NCI-H526 treated with DMSO at 0.1 percent for 48 hours (cell line): ENCODE measurements around the gene RYR1.
A peak's percentile ranks its signal among the peaks of the same experiment; 100 is the strongest.
"Not testable (repeated sequence)": the region's sequence is repeated elsewhere in the genome, so short reads cannot be mapped to it uniquely, and the experiment has no call there.

Source experiments
- DNase-seq: peaks from one replicate; lab custom pipeline; 2025; lab: John Stamatoyannopoulos, UW

RYR1 gene

DNA sequence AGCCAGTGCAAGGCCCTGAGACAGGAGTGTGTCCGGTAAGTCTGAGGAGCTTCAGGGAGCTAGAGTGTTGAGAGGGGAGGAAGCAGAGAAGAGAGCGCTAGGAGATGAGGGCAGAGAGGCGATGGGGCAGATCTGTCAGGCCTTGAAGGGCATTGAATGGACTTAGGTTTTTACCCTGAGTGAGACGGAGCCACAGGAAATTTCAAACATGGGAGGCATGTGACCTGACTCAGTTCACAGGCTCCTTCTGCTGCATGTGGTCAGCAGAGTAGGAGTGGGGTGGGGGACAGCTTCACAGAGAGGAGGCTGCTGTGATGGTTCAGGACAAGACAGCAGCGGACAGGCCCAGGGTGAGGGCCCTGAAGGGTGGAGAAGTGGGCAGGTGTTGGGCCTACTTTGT, 33.1 kb upstream of the RYR1 start:
- DNase-seq, result no peak

DNA sequence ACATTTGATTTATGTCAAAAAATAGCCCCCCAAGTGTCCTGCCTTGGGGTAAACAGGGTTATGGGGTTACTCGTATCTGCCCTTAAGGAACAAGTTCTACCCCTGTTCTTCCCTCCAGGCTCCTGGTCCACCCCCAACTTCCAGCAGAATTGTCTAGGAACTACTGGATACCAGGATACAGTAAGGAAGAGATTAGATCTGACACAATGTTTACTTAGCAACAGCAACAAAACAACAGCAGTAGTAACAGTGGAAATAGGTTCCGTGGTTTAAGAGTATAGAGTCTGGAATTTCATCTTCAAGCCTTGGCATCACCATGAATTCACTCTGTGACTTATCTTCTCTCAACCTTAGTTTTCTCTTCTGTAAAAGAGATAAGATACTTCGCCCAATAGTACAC, 32.3 kb upstream of the RYR1 start:
- no peak for DNase-seq

DNA sequence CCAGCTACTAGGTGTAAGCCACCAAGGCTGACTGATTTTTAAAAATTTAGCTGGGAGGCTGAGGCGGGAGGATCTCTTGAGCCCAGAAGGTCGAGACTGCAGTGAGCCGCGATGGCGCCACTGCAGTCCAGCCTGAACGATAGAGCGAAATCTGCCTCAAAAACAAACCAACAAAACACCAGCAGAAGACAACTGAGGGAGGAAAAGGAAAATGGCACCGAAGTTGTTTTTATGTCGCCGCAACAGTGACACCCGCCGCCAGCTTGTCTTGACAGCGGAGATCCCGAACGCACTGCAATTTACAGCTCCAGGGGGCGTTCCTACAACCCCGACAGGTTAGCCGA, 30.9 kb upstream of the RYR1 start:
- DNase-seq, result no peak

DNA sequence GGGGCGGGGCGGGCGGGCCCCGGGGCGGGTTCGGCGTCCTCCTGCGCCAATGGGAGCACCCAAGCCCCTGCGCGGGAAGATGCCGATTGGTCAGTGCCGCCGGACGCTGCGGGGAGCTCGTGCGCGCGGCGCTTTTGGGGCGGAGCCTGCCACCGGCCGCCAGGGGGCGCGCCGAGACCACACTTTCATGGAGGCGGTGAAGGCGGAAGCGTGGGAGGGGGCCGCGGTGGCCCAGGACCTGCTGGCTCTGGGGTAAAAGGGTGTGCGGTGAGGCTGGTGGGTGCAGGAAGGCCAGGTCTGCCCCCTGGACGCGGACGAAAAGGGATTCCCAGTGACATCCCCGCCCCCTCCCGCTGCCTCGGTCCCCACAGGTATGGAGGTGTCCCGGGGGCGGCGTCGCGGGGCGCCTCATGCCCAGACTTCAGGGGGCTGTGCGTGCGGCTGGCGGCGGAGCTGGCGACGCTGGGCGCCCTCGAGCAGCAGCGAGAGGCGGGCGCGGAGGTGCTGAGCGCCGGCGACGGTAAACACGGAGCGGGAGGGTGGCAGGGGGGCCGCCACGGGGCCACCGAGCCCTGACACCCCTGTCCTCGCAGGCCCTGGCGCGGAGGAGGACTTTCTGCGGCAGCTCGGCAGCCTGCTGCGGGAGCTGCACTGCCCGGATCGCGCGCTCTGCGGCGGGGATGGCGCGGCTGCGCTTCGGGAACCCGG, 30.4 kb upstream of the RYR1 start, which contains the start of gene FAM98C:
Gene FAM98C, plus strand, starts transcription at position 127 of the 708 bp plus-strand sequence. Its CDS starts 61 bp downstream, at position 188.
- peak; percentile 94 for DNase-seq

DNA sequence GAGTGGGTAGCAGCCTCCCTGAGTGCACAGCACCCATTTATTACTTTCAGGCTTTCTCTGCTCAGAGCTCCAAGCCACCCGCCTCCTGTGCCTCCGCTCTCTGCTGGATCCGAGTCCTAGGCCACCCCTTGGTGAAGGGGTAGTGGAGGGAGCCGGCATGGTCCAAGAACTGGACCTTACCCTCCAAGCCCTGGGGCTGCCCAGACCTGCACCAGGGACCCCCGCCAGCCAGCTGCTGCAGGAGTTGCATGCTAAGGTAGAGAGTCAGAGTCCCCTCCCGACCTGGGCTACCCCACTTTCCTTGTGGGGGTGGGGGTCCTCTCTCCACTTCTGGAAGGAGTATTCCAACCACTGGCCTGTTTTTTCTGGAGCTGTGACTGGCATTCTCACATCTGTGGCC, 28.6 kb upstream of the RYR1 start:
- DNase-seq, result no peak

DNA sequence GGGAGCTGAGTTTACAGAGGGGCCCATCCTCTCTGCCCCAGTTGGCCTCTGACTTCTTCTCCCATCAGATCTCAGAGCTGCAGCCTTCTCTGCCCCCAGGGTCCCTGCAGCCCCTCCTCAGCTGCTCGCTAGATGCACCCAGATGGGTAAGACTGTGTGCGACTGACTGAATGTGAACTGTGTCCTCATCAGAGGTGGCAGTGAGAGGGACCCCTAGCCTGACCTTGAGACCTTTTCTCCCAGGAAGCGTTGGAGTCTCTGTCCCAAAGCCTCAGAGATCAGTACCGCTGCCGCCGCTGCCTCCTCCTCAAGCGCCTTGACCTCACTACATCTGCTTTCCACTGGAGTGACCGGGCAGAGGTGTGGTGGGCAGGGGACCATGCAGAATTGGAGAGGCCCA, 28.2 kb upstream of the RYR1 start:
- DNase-seq, result no peak

DNA sequence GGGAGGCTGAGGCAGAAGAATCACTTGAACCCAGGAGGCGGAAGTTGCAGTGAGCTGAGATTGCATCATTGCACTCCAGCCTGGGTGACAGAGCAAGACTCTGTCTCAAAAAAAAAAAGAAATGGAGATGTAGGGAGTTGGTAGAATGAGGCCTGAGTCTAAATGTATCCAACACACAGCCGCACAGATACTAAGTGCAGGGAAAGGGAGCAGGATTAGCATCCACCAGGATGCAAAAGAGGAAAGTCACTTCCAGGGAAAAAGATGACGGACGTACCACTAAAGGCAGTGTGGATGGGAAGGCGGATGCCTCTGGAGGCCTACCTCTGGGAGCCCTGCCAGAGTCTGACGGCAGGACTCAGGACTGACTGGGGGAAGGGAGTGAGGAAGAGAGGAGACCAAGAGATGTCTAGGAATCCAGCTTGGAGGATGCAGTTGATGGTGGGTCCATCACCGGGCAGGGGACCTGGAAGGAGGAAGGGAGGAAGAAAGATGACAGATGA, 23.8 kb upstream of the RYR1 start:
- DNase-seq, result no peak

DNA sequence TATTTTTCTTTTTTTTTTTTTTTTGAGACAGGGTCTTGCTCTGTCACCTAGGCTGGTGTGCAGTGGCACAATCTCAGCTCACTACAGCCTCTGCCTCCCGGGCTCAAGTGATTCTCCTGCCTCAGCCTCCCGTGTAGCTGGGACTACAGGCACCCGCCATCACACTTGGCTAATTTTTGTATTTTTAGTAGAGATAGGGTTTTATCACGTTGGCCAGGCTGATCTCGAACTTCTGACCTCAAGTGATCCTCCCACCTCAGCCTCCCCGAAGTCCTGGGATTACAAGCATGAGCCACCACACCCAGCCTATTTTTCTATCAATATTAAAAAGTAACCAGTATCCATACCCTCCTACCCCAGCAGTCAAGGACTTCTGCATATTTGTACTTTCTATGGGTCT, 23.1 kb upstream of the RYR1 start:
- DNase-seq, result not testable (repeated sequence)

DNA sequence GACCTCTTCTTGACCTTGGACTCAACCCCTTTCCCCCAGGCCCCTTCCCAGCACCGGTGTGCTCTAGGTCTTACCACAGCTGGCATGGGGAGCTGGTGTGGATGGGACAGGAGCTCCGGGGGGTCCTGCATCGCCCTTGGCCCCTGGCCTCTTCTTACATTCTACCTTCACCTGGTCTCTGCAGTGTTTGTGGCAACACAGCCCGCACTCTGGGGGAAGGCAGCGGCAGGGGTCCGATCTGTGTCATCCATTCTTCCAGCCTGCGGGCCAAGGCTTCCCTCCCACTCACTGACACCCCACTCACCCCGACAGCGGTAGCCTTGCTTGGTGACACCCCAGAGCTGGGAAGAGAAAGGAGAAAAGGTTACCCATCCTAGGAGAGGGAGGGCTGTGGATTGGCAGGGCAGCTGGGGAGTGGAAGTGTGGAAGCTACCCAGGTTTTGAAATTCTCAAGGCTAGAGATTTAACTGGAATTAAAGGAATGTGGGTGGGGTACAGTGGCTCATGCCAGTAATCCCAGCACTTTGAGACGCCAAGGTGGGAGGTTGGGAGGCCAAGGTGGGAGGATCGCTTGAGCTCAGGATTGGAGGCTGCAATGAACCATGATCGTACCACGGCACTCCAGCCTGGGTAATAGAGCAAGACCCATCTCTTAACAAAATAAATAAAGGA, 22.3 kb upstream of the RYR1 start:
- DNase-seq, result no peak

DNA sequence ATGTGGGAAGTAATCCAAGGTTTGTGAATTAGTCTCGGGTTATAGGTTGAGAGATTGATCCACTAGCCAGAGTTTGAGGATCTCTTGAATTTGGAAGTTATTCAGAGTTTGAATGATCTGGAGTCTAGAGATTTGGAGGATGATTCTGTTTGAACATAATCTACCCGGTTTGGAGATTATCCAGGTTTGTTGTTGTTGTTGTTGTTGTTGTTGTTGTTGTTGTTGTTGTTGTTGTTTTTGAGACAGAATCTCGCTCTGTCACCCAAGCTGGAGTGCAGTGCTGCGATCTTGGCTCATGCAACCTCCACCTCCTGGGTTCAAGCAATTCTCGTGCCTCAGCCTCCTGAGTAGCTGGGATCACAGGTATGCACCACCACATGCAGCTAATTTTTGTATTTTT, 21.6 kb upstream of the RYR1 start:
- DNase-seq, result not testable (repeated sequence)

DNA sequence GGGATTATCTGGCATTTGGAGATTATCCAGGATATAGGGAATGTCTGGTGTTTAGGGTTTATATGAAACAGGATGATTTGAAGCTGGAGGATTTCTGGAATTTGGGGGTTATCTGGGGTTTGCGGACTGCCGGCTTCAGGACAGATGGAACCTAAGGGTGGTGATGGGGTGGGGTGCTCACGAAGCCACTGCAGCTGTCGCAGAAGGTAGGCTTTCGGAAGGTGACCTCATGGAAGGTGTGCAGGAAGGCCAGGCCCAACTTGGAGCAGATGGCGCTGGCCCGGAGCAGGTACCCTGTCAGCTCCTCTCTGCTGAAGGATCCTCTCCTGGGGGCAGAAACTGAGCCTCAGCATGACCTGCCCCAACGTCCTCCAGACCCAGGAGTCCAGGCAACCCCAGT, 21.0 kb upstream of the RYR1 start:
- DNase-seq, result no peak

DNA sequence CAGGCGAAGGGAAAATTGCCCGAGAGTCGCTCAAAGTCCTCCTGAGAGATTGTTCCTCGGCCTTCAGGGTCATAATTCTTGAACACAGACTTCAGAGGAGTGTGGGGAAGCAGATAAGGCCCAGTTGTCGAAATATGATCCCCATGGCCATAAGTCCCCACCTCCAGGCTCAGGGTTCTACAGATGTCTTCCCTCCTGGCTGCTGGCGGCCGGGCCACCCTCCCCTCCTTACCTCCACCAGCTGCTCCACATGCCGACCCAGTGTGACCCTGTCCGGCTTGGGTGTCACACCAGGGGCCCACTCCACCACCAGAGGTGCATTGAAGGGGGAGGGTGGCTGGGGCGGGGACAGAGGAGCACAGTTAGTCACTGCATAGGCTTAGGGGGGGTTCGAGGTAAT, 20.5 kb upstream of the RYR1 start:
- DNase-seq, result no peak

DNA sequence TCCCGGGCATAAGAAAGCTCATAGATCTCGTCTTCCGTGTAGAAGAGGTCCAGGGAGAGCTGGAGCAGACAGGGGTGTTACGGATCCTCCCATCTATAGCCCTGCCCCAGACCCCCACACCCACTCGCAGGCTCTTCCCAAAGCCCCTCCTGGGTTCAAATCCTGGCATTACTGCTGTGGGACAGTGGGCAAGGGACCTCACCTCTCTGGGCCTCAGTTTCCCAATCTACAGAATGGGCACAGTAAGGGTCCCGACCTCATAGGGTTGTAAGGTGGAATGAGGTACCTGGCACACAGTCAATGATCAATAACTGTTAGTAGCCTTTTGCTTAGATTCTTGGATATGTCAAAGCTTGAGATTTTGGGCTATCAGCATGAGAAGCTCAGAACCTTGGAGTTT, 20.1 kb upstream of the RYR1 start:
- no peak for DNase-seq

DNA sequence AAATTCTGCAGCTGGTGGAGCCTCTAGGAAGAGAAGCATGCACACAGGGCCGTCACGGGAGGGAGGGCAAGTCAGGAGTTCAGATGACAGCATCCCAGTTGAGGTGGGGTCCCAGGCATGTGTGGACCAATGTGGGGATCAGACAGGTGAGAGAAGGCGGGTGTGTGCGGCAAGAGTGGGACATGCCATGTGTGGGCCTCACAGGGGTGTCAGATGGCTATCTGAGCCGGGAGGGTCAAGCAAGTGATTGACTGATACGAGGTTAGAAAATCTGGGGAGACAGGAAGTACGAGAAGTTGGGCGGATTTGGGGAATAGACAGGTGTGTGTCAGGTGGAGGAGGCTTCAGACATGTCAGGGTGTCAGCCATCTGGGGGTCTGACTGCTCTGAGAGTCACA, 16.3 kb upstream of the RYR1 start:
- DNase-seq, result no peak

DNA sequence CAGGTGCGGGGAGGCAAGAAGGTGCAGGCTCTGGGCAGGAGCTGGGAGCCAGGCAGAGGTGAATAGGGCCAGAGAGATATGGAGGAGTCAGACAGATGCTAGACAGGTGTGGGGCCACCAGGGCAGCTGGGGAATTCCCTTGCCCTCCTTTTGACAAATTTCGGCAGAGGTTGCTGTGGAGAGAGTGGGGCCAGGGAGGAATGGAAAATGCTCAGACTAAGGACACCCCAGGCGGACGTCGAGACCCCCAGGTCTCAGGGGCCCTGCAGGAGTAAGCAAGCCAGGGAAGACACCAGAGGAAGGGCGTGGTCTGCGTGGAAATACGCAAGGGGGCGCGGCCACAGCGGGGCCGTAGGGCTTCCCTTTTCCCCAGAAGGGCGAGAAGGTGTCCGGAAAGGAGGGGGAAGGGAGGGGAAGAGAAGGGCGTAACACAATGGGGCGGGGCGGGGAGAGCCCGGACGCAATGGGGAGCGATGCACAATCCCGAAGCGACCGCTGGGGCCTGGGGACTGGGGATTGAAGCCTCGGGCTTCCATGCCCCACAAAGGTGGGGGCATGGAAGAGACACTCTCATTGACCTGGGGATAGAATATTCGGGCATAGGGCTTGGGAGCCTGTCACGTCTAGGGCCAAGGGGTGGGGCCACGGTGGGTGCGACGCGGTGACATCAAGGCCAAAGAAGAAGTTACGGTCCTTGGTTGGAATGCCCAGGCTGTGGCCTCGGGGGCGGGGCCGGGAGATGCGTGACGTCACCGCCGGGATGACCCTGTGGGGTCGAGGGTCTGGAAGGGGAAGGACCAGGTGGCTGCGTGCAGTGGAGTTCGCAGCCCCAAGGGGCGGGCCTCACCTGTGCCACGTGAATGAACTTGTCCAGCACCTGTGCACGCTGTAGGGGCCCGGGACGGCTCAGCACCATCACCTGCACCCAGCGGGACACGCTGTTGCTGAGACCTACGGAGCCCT, 15.7 kb upstream of the RYR1 start:
- peak; percentile 28 for DNase-seq

DNA sequence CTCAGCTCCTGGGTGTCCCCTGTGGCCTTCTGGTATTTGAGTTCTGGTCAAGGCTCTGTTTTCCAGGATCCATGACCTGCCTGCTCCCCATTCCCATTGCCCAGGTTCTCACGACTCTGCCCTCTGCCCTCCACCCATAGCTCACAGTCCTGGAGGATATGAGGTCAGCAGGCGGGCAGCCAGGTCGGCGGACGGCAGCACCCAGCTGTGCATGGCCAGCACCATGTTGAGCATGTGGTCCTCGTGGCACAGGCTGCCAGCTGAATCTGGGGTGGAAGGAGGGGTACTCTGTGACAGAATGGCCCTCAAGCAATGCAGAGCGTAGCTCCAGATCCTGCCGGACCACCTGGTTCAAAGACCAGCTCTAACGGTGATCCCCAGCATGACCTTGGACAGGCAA, 12.6 kb upstream of the RYR1 start:
- no peak for DNase-seq

DNA sequence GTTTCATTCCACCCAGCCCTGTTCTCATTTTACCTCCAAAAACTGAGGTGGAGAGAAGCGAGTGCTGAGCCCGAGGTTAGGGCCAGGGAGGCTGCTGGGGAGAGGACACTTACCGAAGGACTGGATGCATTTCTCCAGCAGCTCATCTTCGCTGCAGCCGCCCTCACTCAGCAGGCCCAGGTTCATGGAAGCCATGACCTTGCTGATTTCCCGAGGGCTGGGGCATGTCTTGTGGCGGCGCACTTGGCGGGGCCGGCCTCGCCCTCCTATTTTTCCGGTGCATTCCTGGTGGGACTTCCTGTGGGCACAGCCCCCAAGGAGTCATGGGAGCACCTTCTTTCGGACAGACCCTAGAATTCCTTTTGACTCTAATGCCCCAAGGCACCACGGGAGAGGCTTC, 11.6 kb upstream of the RYR1 start:
- no peak for DNase-seq

DNA sequence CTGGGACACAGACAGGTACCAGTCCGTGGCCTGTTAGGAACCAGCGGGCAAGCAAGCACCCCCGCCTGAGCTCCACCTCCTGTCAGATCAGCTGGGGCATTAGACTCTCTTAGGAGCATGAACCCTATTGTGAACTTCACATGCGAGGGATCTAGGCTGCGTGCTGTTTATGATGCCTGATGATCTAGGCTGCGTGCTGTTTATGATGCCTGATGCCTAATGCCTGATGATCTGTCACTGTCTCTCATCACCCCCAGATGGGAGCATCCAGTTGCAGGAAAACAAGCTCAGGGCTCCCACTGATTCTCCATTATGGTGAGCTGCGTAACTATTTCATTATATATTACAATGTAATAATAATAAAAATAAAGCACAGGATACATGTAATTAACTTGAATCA, 11.1 kb upstream of the RYR1 start:
- DNase-seq, result no peak

DNA sequence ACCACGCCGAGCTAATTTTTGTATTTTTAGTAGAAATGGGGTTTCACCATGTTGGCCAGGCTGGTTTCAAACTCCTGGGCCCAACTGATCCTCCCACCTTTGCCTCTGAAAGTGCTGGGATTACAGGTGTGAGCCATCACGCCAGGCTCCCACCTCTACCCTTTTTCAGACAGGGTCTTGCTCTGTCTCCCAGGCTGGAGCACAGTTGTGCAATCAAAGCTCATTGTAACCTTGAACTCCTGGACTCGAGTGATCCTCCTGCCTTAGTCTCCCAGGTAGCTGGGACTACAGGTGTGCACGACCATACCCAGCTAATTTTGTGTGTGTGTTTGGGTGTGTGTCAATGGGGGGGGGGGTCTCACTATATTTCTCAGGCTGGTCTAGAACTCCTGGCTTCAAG, 9.2 kb upstream of the RYR1 start:
- DNase-seq, result no peak

DNA sequence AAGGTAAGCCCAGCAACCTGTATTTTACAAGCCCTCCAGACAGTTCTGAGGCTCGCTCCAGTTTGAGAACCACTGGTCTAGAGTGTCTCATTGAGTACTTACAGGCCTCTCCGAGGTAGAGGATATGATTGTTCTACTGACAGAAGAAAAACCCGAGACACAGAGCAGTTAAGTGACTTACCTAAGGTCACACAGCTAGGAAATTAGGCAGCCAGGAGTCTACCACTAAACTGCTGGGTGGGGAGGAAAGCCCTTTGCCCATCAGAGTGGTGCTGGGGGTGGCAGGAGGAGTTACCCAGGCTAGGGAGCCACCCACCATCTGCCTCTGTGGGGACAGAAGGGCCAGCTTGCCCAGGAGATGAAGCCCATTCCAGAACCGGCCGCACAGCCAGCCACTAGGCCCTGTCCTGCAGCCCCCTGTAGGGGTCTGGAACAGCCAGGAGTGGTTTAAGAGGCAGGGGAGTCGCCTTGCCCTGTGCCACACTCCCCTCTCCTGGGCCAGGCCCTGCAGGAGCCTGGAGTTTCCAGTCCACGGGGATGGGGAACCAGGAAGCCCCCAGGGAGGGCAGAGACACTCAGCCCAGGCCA, 8.2 kb upstream of the RYR1 start:
- DNase-seq, result no peak

DNA sequence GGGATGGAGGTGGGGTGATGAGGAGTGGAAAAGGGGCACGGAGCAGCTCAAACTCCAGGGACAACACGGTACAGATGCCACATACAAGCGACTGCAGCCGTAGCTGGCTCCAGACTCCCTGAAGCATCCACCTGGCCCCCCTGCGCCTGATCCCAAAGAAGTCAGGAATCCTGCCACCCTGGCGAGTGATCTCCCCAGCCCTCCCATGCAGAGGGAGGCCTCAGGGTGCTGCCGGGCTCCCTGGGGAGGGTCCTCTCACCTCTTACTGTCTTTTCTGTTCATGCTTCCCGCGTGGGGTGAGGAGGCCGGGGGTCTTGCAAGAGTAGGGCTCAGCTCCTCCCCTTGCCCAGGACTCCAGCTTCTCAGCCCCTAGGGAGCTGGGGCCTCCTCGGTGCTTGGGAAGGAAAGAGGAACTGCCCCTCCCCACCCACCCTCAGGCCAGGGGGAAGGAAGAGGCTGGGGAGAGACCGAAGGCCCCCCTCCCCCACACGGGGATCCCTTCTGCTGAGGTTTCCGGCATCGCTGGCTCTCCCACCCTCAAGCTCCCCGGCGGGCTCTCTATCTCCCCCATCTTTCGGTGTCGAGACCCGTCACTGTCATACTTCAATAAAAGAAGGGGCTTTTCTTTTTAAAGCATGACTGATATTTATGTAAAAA, 7.6 kb upstream of the RYR1 start, which contains the start of gene RASGRP4:
Gene RASGRP4, minus strand, starts transcription at position 410 of the 657 bp plus-strand sequence. Its CDS starts 128 bp downstream, at position 282.
- no peak for DNase-seq
